Osteoblast (primary cell): ENCODE results near the gene SYNGR4. TPM values are rescaled to one million over a fixed set of nuclear protein-coding genes. Genes with fewer than 3 reads are reported as not detected.

Experiments
- DNase-seq: peaks from one replicate; pipeline ENCODE4 v3.0.0; 2011; ENCODE audit warnings: low spot score, mixed read lengths; ENCODE audit not compliant: insufficient read length; ENCODE audit errors: missing footprints
- H2AFZ ChIP-seq: 2 replicates; pipeline ENCODE4 v1.6.0; 2011; ENCODE audit warnings: mild to moderate bottlenecking, low read length
- H3K27ac ChIP-seq: 2 replicates; pipeline ENCODE4 v1.5.1; 2011; ENCODE audit warnings: mild to moderate bottlenecking, low read depth, low read length, moderate library complexity
- H3K27me3 ChIP-seq: 2 replicates; pipeline ENCODE4 v1.6.0; 2012; ENCODE audit warnings: mild to moderate bottlenecking, control low read depth, inconsistent platforms, low read length, moderate library complexity; ENCODE audit not compliant: insufficient read depth
- H3K36me3 ChIP-seq: 2 replicates; pipeline ENCODE4 v1.5.1; 2011; ENCODE audit warnings: mild to moderate bottlenecking, low read length, control low read depth, moderate library complexity; ENCODE audit not compliant: insufficient read depth
- H3K4me1 ChIP-seq: 2 replicates; pipeline ENCODE4 v1.5.1; 2011; ENCODE audit warnings: mild to moderate bottlenecking, low read length, control low read depth, moderate library complexity; ENCODE audit not compliant: insufficient read depth
- H3K4me2 ChIP-seq: 2 replicates; pipeline ENCODE4 v1.6.0; 2011; ENCODE audit warnings: mild to moderate bottlenecking, low read length; ENCODE audit not compliant: insufficient read depth
- H3K4me3 ChIP-seq: fragments of 200-600 bp; sonication (generic); 3 replicates; pipeline ENCODE4 v1.5.1; 2012; ENCODE audit warnings: mild to moderate bottlenecking, low read length, inconsistent platforms; ENCODE audit not compliant: insufficient read depth
- H3K79me2 ChIP-seq: 2 replicates; pipeline ENCODE4 v1.6.0; 2012; ENCODE audit warnings: mild to moderate bottlenecking, low read length, control low read depth, inconsistent platforms; ENCODE audit not compliant: insufficient read depth
- H3K9me3 ChIP-seq: 2 replicates; pipeline ENCODE4 v1.5.1; 2011; ENCODE audit warnings: low read depth, low read length, control low read depth
- H4K20me1 ChIP-seq: 2 replicates; pipeline ENCODE4 v1.6.0; 2012; ENCODE audit warnings: mild to moderate bottlenecking, low read length, control low read depth; ENCODE audit not compliant: insufficient read depth
- CTCF ChIP-seq: IDR thresholded peaks from 2 replicates; pipeline ENCODE4 v1.5.1; 2011; ENCODE audit warnings: mild to moderate bottlenecking, low read depth, low read length, moderate library complexity; ENCODE audit errors: extremely low read depth
- total RNA-seq: library from RNA; depleted of rRNA; stranded (reverse); fragments of >200 nt; gene quantifications from 2 replicates; pipeline ENCODE4 v1.2.3, GENCODE V29; 2012

Gene SYNGR4
- total RNA-seq, 1 donor = not detected

DNA sequence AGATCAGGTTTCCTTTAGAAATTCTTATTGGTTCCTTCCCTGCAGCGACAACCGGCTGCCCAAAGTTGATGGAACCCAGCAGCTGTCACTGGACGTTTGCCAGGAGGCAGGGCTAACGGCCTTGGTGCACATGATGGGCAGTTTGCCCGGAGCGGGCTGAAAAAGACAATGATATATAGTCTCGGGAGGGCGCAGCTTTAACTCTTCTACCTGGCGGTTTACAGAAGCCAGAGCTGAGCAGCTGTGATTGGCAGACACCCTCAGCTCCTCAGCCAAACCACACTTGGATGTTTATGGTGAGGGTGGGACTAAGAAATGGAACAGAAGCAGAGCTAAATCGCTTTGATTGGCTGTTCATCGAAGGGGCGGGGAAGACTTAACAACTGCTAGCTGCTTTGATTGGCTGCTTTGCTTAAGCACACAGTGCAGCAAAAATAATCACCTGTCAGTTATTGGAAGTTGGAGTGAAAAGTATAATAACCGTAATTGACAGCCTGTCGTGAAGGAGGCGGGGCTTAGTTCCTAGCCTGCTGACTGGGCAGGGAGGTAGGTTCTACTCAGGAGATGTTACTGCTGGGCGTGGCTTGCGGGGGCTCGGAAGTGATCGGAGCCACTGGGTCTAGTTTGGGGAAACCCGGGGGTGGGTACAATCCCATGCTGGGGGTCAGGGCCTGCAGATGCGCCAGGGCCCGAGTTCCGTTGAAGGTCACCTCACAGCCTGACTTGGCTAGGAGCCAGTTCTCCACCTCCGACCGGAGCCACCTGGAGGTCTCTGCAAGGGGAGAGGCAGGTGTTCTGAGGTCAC lies 31.3 kb upstream of the SYNGR4 start:
- H3K4me2 ChIP-seq = peak overlapping the region; percentile 87
- no peak for TF ChIP-seq CTCF
- H4K20me1 ChIP-seq = peaks cover 14% of the 10 kb centered on the region
- peak; percentile 99 for DNase-seq
- peaks cover 16% of the 10 kb centered on the region for H3K79me2 ChIP-seq
- H2AFZ ChIP-seq = peak overlapping the region; percentile 34
- H3K4me1 ChIP-seq = peaks cover 24% of the 10 kb centered on the region
- H3K36me3 ChIP-seq = peaks cover 27% of the 10 kb centered on the region
- peak overlapping the region; percentile 15 for H3K27ac ChIP-seq
- no peaks in the 10 kb centered on the region for H3K9me3 ChIP-seq
- H3K4me3 ChIP-seq = peak overlapping the region; percentile 64
- H3K27me3 ChIP-seq = no peaks in the 10 kb centered on the region

- H3K27me3 ChIP-seq = no peaks in the 10 kb centered on the region
These were observed 30.4 kb upstream of the SYNGR4 start for GRCh38 chr19:48333467-48334384.

DNA sequence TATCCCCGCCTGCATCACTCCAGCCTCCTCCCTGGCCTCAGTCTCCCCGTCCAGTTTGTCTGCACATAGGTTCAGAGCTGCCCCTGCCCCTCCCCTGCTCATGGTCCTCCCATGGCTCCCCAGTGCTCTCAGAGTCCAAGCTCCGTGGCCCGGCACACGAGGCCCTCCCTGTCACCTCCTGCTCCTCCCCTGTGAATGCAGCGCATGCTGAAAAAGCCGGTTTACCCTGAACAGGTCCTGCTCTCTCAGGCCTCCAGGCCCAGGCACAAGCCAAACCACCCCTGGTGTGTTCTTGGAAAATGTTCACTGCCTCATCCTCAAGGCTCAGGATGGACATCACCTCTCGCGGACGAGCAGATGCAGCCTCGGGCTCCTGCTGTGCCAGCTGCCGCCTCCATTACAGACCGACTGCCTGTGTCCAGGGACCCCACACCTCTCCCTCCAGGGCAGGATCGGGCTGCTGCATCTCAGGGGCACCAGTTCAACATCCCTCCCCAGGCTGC lies 25.9 kb upstream of the SYNGR4 start:
- Histone ChIP-seq H3K27ac (no peak overlapping the region), H3K4me3 (no peak overlapping the region), H3K9me3 (no peaks in the 10 kb centered on the region), H3K27me3 (no peaks in the 10 kb centered on the region), H2AFZ (no peak overlapping the region), H3K4me2 (no peak overlapping the region), H4K20me1 (no peaks in the 10 kb centered on the region), H3K79me2 (no peaks in the 10 kb centered on the region), H3K36me3 (no peaks in the 10 kb centered on the region), H3K4me1 (peaks cover 4% of the 10 kb centered on the region)
- no peak for TF ChIP-seq CTCF
- no peak for DNase-seq

More at GRCh38 chr19:48333467-48334384, 30.4 kb upstream of the SYNGR4 start:
- DNase-seq = peak; percentile 100
- Histone ChIP-seq H2AFZ (peak overlapping the region; percentile 85), H4K20me1 (peaks cover 9% of the 10 kb centered on the region), H3K4me3 (peak overlapping the region; percentile 70), H3K27ac (peak overlapping the region; percentile 15), H3K36me3 (peaks cover 22% of the 10 kb centered on the region), H3K79me2 (peaks cover 9% of the 10 kb centered on the region), H3K4me1 (peaks cover 23% of the 10 kb centered on the region), H3K9me3 (no peaks in the 10 kb centered on the region), H3K4me2 (peak overlapping the region; percentile 87)
- peak; percentile 64 for TF ChIP-seq CTCF
